KMS-11 (cell line): ENCODE data around the gene TENM4.

Source experiments
- H2AFZ ChIP-seq: fragments of 200-600 bp; sonication (generic); 2 replicates; pipeline ENCODE4 v1.6.1; 2016; ENCODE audit warnings: antibody characterized with exemption, mixed run types, low read depth
- H3K27ac ChIP-seq: fragments of 200-600 bp; sonication (generic); 2 replicates; pipeline ENCODE4 v1.6.1; 2016; ENCODE audit warnings: mild to moderate bottlenecking, mixed run types
- H3K27me3 ChIP-seq: fragments of 200-600 bp; sonication (generic); 2 replicates; pipeline ENCODE4 v1.6.1; 2017; ENCODE audit warnings: mild to moderate bottlenecking, low read depth, mixed run types, moderate library complexity; ENCODE audit not compliant: insufficient read depth
- H3K36me3 ChIP-seq: fragments of 200-600 bp; sonication (generic); 2 replicates; pipeline ENCODE4 v1.6.1; 2017; ENCODE audit warnings: mild to moderate bottlenecking, mixed run types; ENCODE audit not compliant: insufficient read depth
- H3K4me1 ChIP-seq: fragments of 200-600 bp; sonication (generic); 2 replicates; pipeline ENCODE4 v1.6.1; 2016; ENCODE audit warnings: mild to moderate bottlenecking, low read depth, mixed run types; ENCODE audit not compliant: poor library complexity, severe bottlenecking
- H3K4me2 ChIP-seq: fragments of 200-600 bp; sonication (generic); 2 replicates; pipeline ENCODE4 v1.7.0; 2016; ENCODE audit warnings: mild to moderate bottlenecking, mixed run types
- H3K4me3 ChIP-seq: fragments of 200-600 bp; sonication (generic); IDR thresholded peaks from 2 replicates; pipeline ENCODE4 v1.6.1; 2017; ENCODE audit warnings: low read depth, low read length, mixed read lengths; ENCODE audit not compliant: insufficient read depth
- H3K79me2 ChIP-seq: fragments of 200-600 bp; sonication (generic); 2 replicates; pipeline ENCODE4 v1.6.1; 2016; ENCODE audit warnings: low read depth, mixed run types; ENCODE audit not compliant: insufficient read depth
- H3K9ac ChIP-seq: fragments of 200-600 bp; sonication (generic); 2 replicates; pipeline ENCODE4 v1.6.1; 2016; ENCODE audit warnings: mild to moderate bottlenecking, mixed run types
- H4K20me1 ChIP-seq: fragments of 200-600 bp; sonication (generic); 2 replicates; pipeline ENCODE4 v1.6.1; 2016; ENCODE audit warnings: mild to moderate bottlenecking, mixed run types; ENCODE audit not compliant: insufficient read depth
- CTCF ChIP-seq: fragments of 200-600 bp; sonication (generic); conservative IDR thresholded peaks from 2 replicates; pipeline ENCODE4 v1.6.1; 2017; ENCODE audit warnings: low read depth, mild to moderate bottlenecking, antibody characterized with exemption, low read length, moderate library complexity, mixed read lengths

TENM4 gene

GRCh38 chr11:79472819-79473529 is 32.1 kb upstream of the TENM4 start:
- Histone ChIP-seq H3K27me3 (no peaks in the 10 kb centered on the region), H3K36me3 (no peaks in the 10 kb centered on the region), H3K4me3 (no peak overlapping the region), H3K79me2 (no peaks in the 10 kb centered on the region), H4K20me1 (no peaks in the 10 kb centered on the region), H2AFZ (no peak overlapping the region), H3K9ac (no peak overlapping the region), H3K4me1 (no peaks in the 10 kb centered on the region), H3K4me2 (no peak overlapping the region), H3K27ac (no peak overlapping the region)
- TF ChIP-seq CTCF: no peak

GRCh38 chr11:79471071-79471844 is 30.4 kb upstream of the TENM4 start:
- no peak overlapping the region for H2AFZ ChIP-seq
- no peak overlapping the region for H3K4me3 ChIP-seq
- H3K36me3 ChIP-seq: no peaks in the 10 kb centered on the region
- H3K4me1 ChIP-seq: no peaks in the 10 kb centered on the region
- no peaks in the 10 kb centered on the region for H4K20me1 ChIP-seq
- H3K9ac ChIP-seq: no peak overlapping the region
- H3K4me2 ChIP-seq: no peak overlapping the region
- no peak for TF ChIP-seq CTCF
- no peak overlapping the region for H3K27ac ChIP-seq
- no peaks in the 10 kb centered on the region for H3K79me2 ChIP-seq
- no peaks in the 10 kb centered on the region for H3K27me3 ChIP-seq

- H3K79me2 ChIP-seq: no peaks in the 10 kb centered on the region
- no peak for TF ChIP-seq CTCF
- no peak overlapping the region for H3K9ac ChIP-seq
- H3K27me3 ChIP-seq: no peaks in the 10 kb centered on the region
- H3K27ac ChIP-seq: no peak overlapping the region
- no peak overlapping the region for H3K4me3 ChIP-seq
- H3K36me3 ChIP-seq: no peaks in the 10 kb centered on the region
- no peak overlapping the region for H3K4me2 ChIP-seq
- no peaks in the 10 kb centered on the region for H4K20me1 ChIP-seq
- H3K4me1 ChIP-seq: no peaks in the 10 kb centered on the region
- H2AFZ ChIP-seq: no peak overlapping the region
Measured at GRCh38 chr11:79470161-79470560, 29.3 kb upstream of the TENM4 start.

- Histone ChIP-seq H3K4me3 (no peak overlapping the region), H3K27ac (no peak overlapping the region), H3K36me3 (no peaks in the 10 kb centered on the region), H2AFZ (no peak overlapping the region), H3K4me1 (no peaks in the 10 kb centered on the region), H3K27me3 (no peaks in the 10 kb centered on the region), H3K79me2 (no peaks in the 10 kb centered on the region), H4K20me1 (no peaks in the 10 kb centered on the region), H3K9ac (no peak overlapping the region), H3K4me2 (no peak overlapping the region)
- no peak for TF ChIP-seq CTCF
Measured at GRCh38 chr11:79467761-79468160, 26.9 kb upstream of the TENM4 start.
